Neuronal stem cell (in vitro differentiated cells): Measurements from ENCODE around the gene AGFG2.

ENCODE experiments used
- DNase-seq: peaks from one replicate; pipeline ENCODE4 v3.0.0-alpha.2; 2013; ENCODE audit warnings: low spot score
- H2AFZ ChIP-seq: one replicate; pipeline ENCODE4 v1.6.1; 2013; ENCODE audit warnings: mild to moderate bottlenecking, low read length, inconsistent platforms
- H2AK5ac ChIP-seq: 2 replicates; pipeline ENCODE4 v1.6.1; 2013; ENCODE audit warnings: low read depth, mild to moderate bottlenecking, inconsistent platforms, low read length, moderate library complexity, mixed read lengths
- H2BK120ac ChIP-seq: 2 replicates; pipeline ENCODE4 v1.6.1; 2013; ENCODE audit warnings: low read depth, mild to moderate bottlenecking, inconsistent platforms, low read length, moderate library complexity, mixed read lengths
- H2BK12ac ChIP-seq: one replicate; pipeline ENCODE4 v1.6.1; 2013; ENCODE audit warnings: low read length, inconsistent platforms
- H2BK15ac ChIP-seq: 2 replicates; pipeline ENCODE4 v1.6.1; 2013; ENCODE audit warnings: mild to moderate bottlenecking, low read length, inconsistent platforms, mixed read lengths
- H2BK5ac ChIP-seq: one replicate; pipeline ENCODE4 v1.6.1; 2013; ENCODE audit warnings: inconsistent platforms, mild to moderate bottlenecking, low read length, moderate library complexity
- H3K14ac ChIP-seq: one replicate; pipeline ENCODE4 v1.6.1; 2013; ENCODE audit warnings: low read length, inconsistent platforms
- H3K18ac ChIP-seq: 2 replicates; pipeline ENCODE4 v1.6.1; 2013; ENCODE audit warnings: low read length, inconsistent platforms
- H3K23ac ChIP-seq: 2 replicates; pipeline ENCODE4 v1.6.1; 2013; ENCODE audit warnings: low read depth, mild to moderate bottlenecking, mixed read lengths, low read length, inconsistent platforms; ENCODE audit not compliant: poor library complexity
- H3K27ac ChIP-seq: replicated peaks from 3 replicates; pipeline ENCODE4 v1.5.1; 2013; ENCODE audit warnings: low read length, inconsistent platforms
- H3K27me3 ChIP-seq, 3 experiments: 2 replicates each; pipeline ENCODE4 v1.6.1; 2013; ENCODE audit warnings: low read length in 3 of 3, mild to moderate bottlenecking in 2 of 3, inconsistent platforms in 1 of 3, low read depth in 1 of 3, mixed read lengths in 1 of 3, moderate library complexity in 1 of 3; ENCODE audit not compliant: control insufficient read depth in 3 of 3, insufficient read depth in 3 of 3
- H3K36me3 ChIP-seq, 2 donors: replicated peaks in 1 of 2; 2 replicates each; pipeline ENCODE4 v1.6.1; 2013; ENCODE audit warnings: low read length in 2 of 2; ENCODE audit not compliant: control insufficient read depth in 2 of 2, insufficient read depth in 2 of 2
- H3K4ac ChIP-seq: 2 replicates; pipeline ENCODE4 v1.6.1; 2013; ENCODE audit warnings: inconsistent platforms, mild to moderate bottlenecking, low read length, moderate library complexity
- H3K4me1 ChIP-seq, 2 donors: 1 replicate in 1 of 2; 2 replicates in 1 of 2; pipeline ENCODE4 v1.6.1; 2013; ENCODE audit warnings: low read length in 2 of 2, low read depth in 1 of 2; ENCODE audit not compliant: control insufficient read depth in 2 of 2, insufficient read depth in 1 of 2
- H3K4me2 ChIP-seq: one replicate; pipeline ENCODE4 v1.6.1; 2013; ENCODE audit warnings: mild to moderate bottlenecking, low read length, inconsistent platforms; ENCODE audit not compliant: insufficient read depth, poor library complexity, severe bottlenecking
- H3K4me3 ChIP-seq, 2 donors: 2 replicates each; pipeline ENCODE4 v1.5.1; 2013; ENCODE audit warnings: low read length in 2 of 2, mild to moderate bottlenecking in 2 of 2, inconsistent platforms in 1 of 2, moderate library complexity in 1 of 2
- H3K79me1 ChIP-seq: one replicate; pipeline ENCODE4 v1.6.1; 2013; ENCODE audit warnings: low read depth, mild to moderate bottlenecking, inconsistent platforms, low read length, moderate library complexity
- H3K9ac ChIP-seq: one replicate; pipeline ENCODE4 v1.6.1; 2013; ENCODE audit warnings: mild to moderate bottlenecking, low read depth, low read length, inconsistent platforms; ENCODE audit not compliant: poor library complexity
- H3K9me3 ChIP-seq, 2 donors: replicated peaks in 1 of 2; 2 replicates each; pipeline versions ENCODE3 to v1.6.1; 2013; ENCODE audit warnings: low read length in 2 of 2, mild to moderate bottlenecking in 2 of 2, inconsistent platforms in 1 of 2, low read depth in 1 of 2, mixed read lengths in 1 of 2, moderate library complexity in 1 of 2; ENCODE audit not compliant: control insufficient read depth in 2 of 2, insufficient read depth in 1 of 2
- H4K8ac ChIP-seq: one replicate; pipeline ENCODE4 v1.6.1; 2013; ENCODE audit warnings: low read depth, mild to moderate bottlenecking, inconsistent platforms, low read length, moderate library complexity
- H4K91ac ChIP-seq: one replicate; pipeline ENCODE4 v1.6.1; 2013; ENCODE audit warnings: low read length, low read depth, mild to moderate bottlenecking, inconsistent platforms; ENCODE audit not compliant: poor library complexity
- WGBS, 2 donors: extraction: QIAGEN DNeasy Blood & Tissue Kit; methylation state at CpG; one replicate each; pipeline ENCODE4 v1.1.7; 2013; ENCODE audit warnings: missing lambda C conversion rate in 2 of 2, mixed read lengths in 1 of 2; ENCODE audit not compliant: insufficient read length in 2 of 2, insufficient replicate concordance in 1 of 2; ENCODE audit errors: extremely low coverage in 2 of 2; 5-methylcytosine and 5-hydroxymethylcytosine counted together

The AGFG2 gene

GRCh38 chr7:100561491-100562194, 22.6 kb downstream of the AGFG2 start:
- H3K79me1 ChIP-seq, result no peaks in the 10 kb centered on the region
- peaks cover 4 to 36% of the 10 kb centered on the region in 2 donors for H3K36me3 ChIP-seq
- no peak overlapping the region for H2BK5ac ChIP-seq
- H3K4ac ChIP-seq, result no peak overlapping the region
- no peak overlapping the region for H2BK15ac ChIP-seq
- no peak overlapping the region for H3K27ac ChIP-seq
- H2AK5ac ChIP-seq, result no peak overlapping the region
- no peak overlapping the region for H3K14ac ChIP-seq
- no CpG with 5 or more reads among the region's 12 CpGs for WGBS, 2 donors
- H2BK12ac ChIP-seq, result no peak overlapping the region
- no peak overlapping the region for H3K4me2 ChIP-seq
- no peak for DNase-seq
- H3K27me3 ChIP-seq, result no peaks in the 10 kb centered on the region
- peaks cover 0 to 3% of the 10 kb centered on the region in 2 donors for H3K4me1 ChIP-seq
- no peak overlapping the region for H3K18ac ChIP-seq
- no peak overlapping the region for H2AFZ ChIP-seq
- no peak overlapping the region for H2BK120ac ChIP-seq
- H3K4me3 ChIP-seq, result no peak overlapping the region
- no peak overlapping the region for H3K9ac ChIP-seq
- H3K23ac ChIP-seq, result peak overlapping the region; percentile 39
- no peaks in the 10 kb centered on the region for H3K9me3 ChIP-seq
- H4K8ac ChIP-seq, result no peak overlapping the region
- no peak overlapping the region for H4K91ac ChIP-seq

- Histone ChIP-seq H3K9me3 (no peaks in the 10 kb centered on the region), H3K36me3 (peaks cover 4 to 29% of the 10 kb centered on the region in 2 donors), H4K91ac (no peak overlapping the region), H3K14ac (no peak overlapping the region), H3K18ac (no peak overlapping the region), H3K4me2 (no peak overlapping the region), H2BK15ac (no peak overlapping the region), H3K4ac (no peak overlapping the region), H3K4me1 (peaks cover 3 to 7% of the 10 kb centered on the region in 2 donors), H3K4me3 (no peak overlapping the region), H3K23ac (peak overlapping the region; percentile 57), H2BK5ac (no peak overlapping the region), H2BK120ac (peak overlapping the region; percentile 39), H4K8ac (no peak overlapping the region), H3K9ac (no peak overlapping the region), H2BK12ac (no peak overlapping the region), H3K27ac (no peak overlapping the region), H3K27me3 (no peaks in the 10 kb centered on the region), H3K79me1 (no peaks in the 10 kb centered on the region), H2AK5ac (no peak overlapping the region), H2AFZ (no peak overlapping the region)
- no CpG with 5 or more reads among the region's 26 CpGs for WGBS, 2 donors
- no peak for DNase-seq
Measured at GRCh38 chr7:100562195-100563099, 23.4 kb downstream of the AGFG2 start.

- H2BK120ac ChIP-seq, result no peak overlapping the region
- no peak overlapping the region for H3K4me2 ChIP-seq
- peaks cover 3 to 13% of the 10 kb centered on the region in 2 donors for H3K4me1 ChIP-seq
- H2BK5ac ChIP-seq, result no peak overlapping the region
- no peaks in the 10 kb centered on the region for H3K79me1 ChIP-seq
- H3K18ac ChIP-seq, result no peak overlapping the region
- H2AFZ ChIP-seq, result no peak overlapping the region
- WGBS, 2 donors, result no CpG with 5 or more reads among the region's 8 CpGs
- no peaks in the 10 kb centered on the region for H3K9me3 ChIP-seq
- no peak overlapping the region for H2BK15ac ChIP-seq
- H4K91ac ChIP-seq, result no peak overlapping the region
- no peak for DNase-seq
- no peak overlapping the region for H3K27ac ChIP-seq
- H2BK12ac ChIP-seq, result no peak overlapping the region
- H4K8ac ChIP-seq, result no peak overlapping the region
- H3K4me3 ChIP-seq, result no peak overlapping the region
- no peak overlapping the region for H3K14ac ChIP-seq
- no peak overlapping the region for H3K4ac ChIP-seq
- H3K27me3 ChIP-seq, result no peaks in the 10 kb centered on the region
- peak overlapping the region; percentile 25 for H3K23ac ChIP-seq
- peaks cover 4 to 25% of the 10 kb centered on the region in 2 donors for H3K36me3 ChIP-seq
- no peak overlapping the region for H3K9ac ChIP-seq
- no peak overlapping the region for H2AK5ac ChIP-seq
Measured at GRCh38 chr7:100563100-100563564, 24.1 kb downstream of the AGFG2 start.
